K562 (cell line): Measurements from ENCODE around the gene ZNF574. TPM values are rescaled to one million over a fixed set of nuclear protein-coding genes. Genes with fewer than 3 reads are reported as not detected.

Source experiments
- ATAC-seq: fragments of 200-7000 bp; cut with Tn5 transposase; 3 replicates; pipeline ENCODE4 v1.9.1; 2020; ENCODE audit warnings: moderate library complexity
- BruUV-seq: library from RNA; stranded (reverse); fragments of 400-500 nt; replicated peaks from 2 replicates; lab custom pipeline; 2021; lab: Mats Ljungman, UMichigan
- CTCF ChIA-PET: fragments of 300-600 bp; formaldehyde crosslinking; extraction: SDS; loops from one replicate; lab custom pipeline; 2021; ENCODE audit warnings: low intra/inter-chr PET ratio; lab: Yijun Ruan, JAX
- POLR2A ChIA-PET: fragments of 300-600, 350-650 bp; sonication (Branson Sonifier 250); formaldehyde crosslinking; extraction: SDS; loops from one replicate; lab custom pipeline; 2021; ENCODE audit warnings: antibody characterized with exemption, inconsistent platforms; lab: Yijun Ruan, JAX
- DNase-seq, 4 experiments: peaks; one replicate each; pipeline versions ENCODE4 v3.0.0 to v3.0.0-alpha.2; 2011 to 2018; ENCODE audit warnings: low spot score in 3 of 4, mixed read lengths in 3 of 4; ENCODE audit errors: extremely low read depth in 1 of 4
- FAIRE-seq: peaks from 2 replicates; lab custom pipeline; 2011; peaks lifted over from hg19 to GRCh38; lab: Jason Lieb, UNC
- H2AFZ ChIP-seq: 2 replicates; pipeline ENCODE4 v1.6.0; 2011; ENCODE audit warnings: low read depth, low read length, control low read depth, inconsistent platforms
- H3K27ac ChIP-seq: fragments of 200-600 bp; 3 replicates; pipeline ENCODE4 v1.8.0; 2011; ENCODE audit warnings: low read depth, mild to moderate bottlenecking, control low read depth, inconsistent platforms, low read length, moderate library complexity, mixed read lengths; ENCODE audit errors: extremely low read depth
- H3K27me3 ChIP-seq, 2 experiments: fragments of 300-600 bp in 1 of 2; 2 replicates in 1 of 2; 3 replicates in 1 of 2; pipeline versions ENCODE4 v1.6.0 to v1.8.0; 2011; ENCODE audit warnings: inconsistent platforms in 2 of 2, low read length in 2 of 2, mild to moderate bottlenecking in 1 of 2, mixed read lengths in 1 of 2, moderate library complexity in 1 of 2; ENCODE audit not compliant: control insufficient read depth in 2 of 2, insufficient read depth in 2 of 2
- H3K36me3 ChIP-seq: fragments of 300-600 bp; 3 replicates; pipeline ENCODE4 v1.8.0; 2011; ENCODE audit warnings: mild to moderate bottlenecking, low read length, inconsistent platforms; ENCODE audit not compliant: control insufficient read depth, insufficient read depth
- H3K4me1 ChIP-seq, 2 experiments: fragments of 200-600 bp in 1 of 2; replicated peaks in 1 of 2; 2 replicates in 1 of 2; 3 replicates in 1 of 2; pipeline versions ENCODE4 v1.5.1 to v1.8.0; 2011; ENCODE audit warnings: inconsistent platforms in 2 of 2, low read length in 2 of 2, mild to moderate bottlenecking in 1 of 2, mixed read lengths in 1 of 2, moderate library complexity in 1 of 2; ENCODE audit not compliant: control insufficient read depth in 2 of 2, insufficient read depth in 2 of 2
- H3K4me2 ChIP-seq: 2 replicates; pipeline ENCODE4 v1.6.1; 2011; ENCODE audit warnings: low read length, control low read depth, inconsistent platforms, mixed read lengths; ENCODE audit not compliant: insufficient read depth
- H3K4me3 ChIP-seq: fragments of 200-600 bp; sonication (generic), shearing (Covaris generic); 2 replicates; pipeline ENCODE4 v1.5.1; 2016; ENCODE audit warnings: control low read depth, inconsistent platforms
- H3K79me2 ChIP-seq: fragments of 200-600 bp; 3 replicates; pipeline ENCODE4 v1.8.0; 2011; ENCODE audit warnings: low read length, inconsistent platforms; ENCODE audit not compliant: control insufficient read depth, insufficient read depth
- H3K9ac ChIP-seq, 2 experiments: 2 replicates each; pipeline versions ENCODE4 v1.6.0 to v1.6.1; 2011; ENCODE audit warnings: low read depth in 2 of 2, low read length in 2 of 2, control low read depth in 1 of 2, inconsistent platforms in 1 of 2, mild to moderate bottlenecking in 1 of 2, mixed read lengths in 1 of 2; ENCODE audit not compliant: insufficient read depth in 1 of 2
- H3K9me1 ChIP-seq: one replicate; pipeline ENCODE4 v1.6.0; 2011; ENCODE audit warnings: inconsistent platforms, mild to moderate bottlenecking, low read length, moderate library complexity; ENCODE audit not compliant: control insufficient read depth, insufficient read depth
- H3K9me3 ChIP-seq: replicated peaks from 2 replicates; pipeline ENCODE4 v1.5.1; 2011; ENCODE audit warnings: low read depth, low read length, inconsistent platforms; ENCODE audit not compliant: control insufficient read depth, insufficient read depth
- H4K20me1 ChIP-seq: replicated peaks from 2 replicates; pipeline ENCODE4 v1.6.1; 2011; ENCODE audit warnings: low read length, inconsistent platforms, mixed read lengths; ENCODE audit not compliant: control insufficient read depth, insufficient read depth
- ATF1 ChIP-seq, 2 experiments: fragments of 450-650 bp in 1 of 2; IDR thresholded peaks; 2 replicates each; pipeline ENCODE4 v1.6.1; 2016; ENCODE audit warnings: missing compliant biosample characterization in 1 of 2, missing genetic modification characterization in 1 of 2
- FOXJ3 ChIP-seq: sonication (generic); formaldehyde crosslinking; IDR thresholded peaks from 2 replicates; pipeline ENCODE4 v1.4.0; 2020; ENCODE audit warnings: mild to moderate bottlenecking, missing genetic modification reagents
- GATA2 ChIP-seq: sonication (generic); formaldehyde crosslinking; IDR thresholded peaks from 2 replicates; pipeline ENCODE4 v1.4.0; 2020; ENCODE audit warnings: mild to moderate bottlenecking, missing genetic modification reagents
- HDGF ChIP-seq: fragments of 450-650 bp; IDR thresholded peaks from 2 replicates; pipeline ENCODE4 v1.6.1; 2016
- IFI16 ChIP-seq: fragments of 250-450 bp; sonication (Bioruptor Pico); IDR thresholded peaks from 2 replicates; pipeline ENCODE4 v2.1.2; 2022; ENCODE audit warnings: mild to moderate bottlenecking, inconsistent platforms
- KDM5B ChIP-seq: fragments of 200-600 bp; sonication (generic); IDR thresholded peaks from 2 replicates; pipeline ENCODE4 v1.6.1; 2012; ENCODE audit warnings: low read depth, mild to moderate bottlenecking, moderate library complexity, low read length, control low read depth, inconsistent platforms; ENCODE audit not compliant: insufficient replicate concordance
- LARP7 ChIP-seq: fragments of 450-650 bp; IDR thresholded peaks from 2 replicates; pipeline ENCODE4 v1.6.1; 2016
- POLR2AphosphoS5 ChIP-seq: IDR thresholded peaks from 2 replicates; pipeline ENCODE4 v1.6.1; 2011; ENCODE audit warnings: mild to moderate bottlenecking, low read depth, low read length, moderate library complexity; ENCODE audit not compliant: control insufficient read depth, insufficient read depth
- RFX5 ChIP-seq: IDR thresholded peaks from 2 replicates; pipeline ENCODE4 v1.6.1; 2011; ENCODE audit warnings: low read depth, mild to moderate bottlenecking, improper control_type of control experiment, low read length
- SIRT6 ChIP-seq: IDR thresholded peaks from one replicate; pipeline ENCODE4 v1.6.1; 2012; ENCODE audit warnings: low read depth, mild to moderate bottlenecking, control low read depth, inconsistent platforms, low read length, moderate library complexity
- ZNF274 ChIP-seq: IDR thresholded peaks from 2 replicates; pipeline ENCODE4 v1.6.1; 2011; ENCODE audit warnings: low read depth, mild to moderate bottlenecking, low read length, moderate library complexity, borderline replicate concordance
- ZNF780A ChIP-seq: fragments of 250-450 bp; sonication (Bioruptor Pico); IDR thresholded peaks from 2 replicates; pipeline ENCODE4 v1.5.0; 2021; ENCODE audit warnings: mild to moderate bottlenecking
- WGBS: fragments of 100-300 bp; shearing (Covaris generic); methylation state at CpG from one replicate; pipeline ENCODE4 v1.1.6; 2016; ENCODE audit warnings: low coverage, mixed read lengths; ENCODE audit not compliant: insufficient coverage; ENCODE audit errors: missing lambda C conversion rate; 5-methylcytosine and 5-hydroxymethylcytosine counted together
- in situ Hi-C: fragments of 300-500 bp; cut with MboI; formaldehyde crosslinking; loops from 4 replicates; pipeline ENCODE4 v1.15.0; 2018; ENCODE audit warnings: inconsistent platforms, mixed read lengths
- intact Hi-C: fragments of 100-400 bp; cut with micrococcal nuclease; formaldehyde crosslinking; loops from 2 replicates; pipeline ENCODE4 v1.14.2; 2022
- polyA plus RNA-seq, 8 experiments: library from polyadenylated mRNA; depleted of rRNA in 4 of 8; stranded (reverse) in 5 of 8; unstranded in 3 of 8; fragments of >200 nt; fragmentation: Nextera tagmentation in 2 of 8; fragmentation: Illumina TruSeq in 1 of 8; extraction: Ambion mirVana in 2 of 8; extraction: Trizol in 1 of 8; gene quantifications; 2 replicates each; pipeline versions ENCODE4 v1.2.1 to v1.2.3, GENCODE V29; 2011 to 2014; ENCODE audit warnings: inconsistent platforms in 1 of 8, missing spikeins in 1 of 8
- total RNA-seq, 7 experiments: library from RNA; depleted of rRNA in 6 of 7; stranded (reverse); fragments of >200 nt in 6 of 7; fragmentation: Illumina TruSeq in 2 of 7; extraction: Trizol in 2 of 7; gene quantifications; 2 replicates each; pipeline versions ENCODE4 v1.2.1 to v1.2.3, GENCODE V29; 2011 to 2021; ENCODE audit warnings: low replicate concordance in 1 of 7
- TF ChIP-seq, protein P1 (sequence below): fragments of 250-450 bp; sonication (Bioruptor Pico); IDR thresholded peaks from 2 replicates; pipeline ENCODE4 v1.5.0; 2021
- TF ChIP-seq, protein P2 (sequence below): fragments of 450-650 bp; formaldehyde crosslinking; IDR thresholded peaks from 2 replicates; pipeline ENCODE4 v1.4.0; 2022; ENCODE audit warnings: mild to moderate bottlenecking, moderate library complexity
- TF ChIP-seq, protein P3 (sequence below): fragments of 450-650 bp; IDR thresholded peaks from 2 replicates; pipeline ENCODE4 v1.7.0; 2016; ENCODE audit warnings: borderline replicate concordance
- TF ChIP-seq, protein P4 (sequence below): sonication (generic); formaldehyde crosslinking; IDR thresholded peaks from 2 replicates; pipeline ENCODE4 v1.8.0; 2022; ENCODE audit warnings: mild to moderate bottlenecking, missing genetic modification reagents

Gene ZNF574
- total and polyA plus RNA-seq, 9 of the 15 experiments (the other 6 are each of a cell fraction or from before 2014, with no cell fraction given): 0.24 to 20.7 (median 8.4) TPM

DNA sequence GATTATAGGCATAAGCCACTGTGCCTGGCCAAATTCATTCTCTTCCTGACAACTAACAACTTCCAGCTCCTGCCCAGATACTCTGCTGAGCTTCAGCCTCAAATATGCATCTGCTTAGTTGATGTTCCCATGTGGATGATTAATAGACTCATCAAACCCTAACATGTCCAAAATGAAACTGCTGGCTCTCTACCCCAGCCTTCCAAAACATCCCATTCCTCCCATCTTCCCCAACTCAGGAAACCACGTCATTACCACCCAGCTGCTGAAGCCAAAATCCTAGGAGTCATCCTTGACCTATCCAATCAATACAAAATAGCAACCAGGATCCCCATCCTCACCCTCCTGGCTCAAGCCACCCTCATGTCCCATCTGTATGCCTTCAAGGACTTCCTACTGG lies 35.4 kb downstream of the ZNF574 start:
- WGBS: 0% methylated on average over 1 of the region's 1 CpG
- 0 out of 2 replicates have a peak, but pooled peaks cover 9% of the 10 kb centered on the region for H4K20me1 ChIP-seq
- H2AFZ ChIP-seq: no peak overlapping the region
- in situ Hi-C loops (loop anchor here (25.0 kb wide), 1 partner anchor 426 kb away; the partner anchor contains the start of gene CEACAM1), intact Hi-C loops (no loop called here)
- no peak overlapping the region for H3K4me2 ChIP-seq
- no peak overlapping the region for H3K9ac ChIP-seq
- H3K9me3 ChIP-seq: no peaks in the 10 kb centered on the region
- CTCF ChIA-PET: no interaction called here
- POLR2A ChIA-PET: interaction anchor here (0.7 to 0.9 kb wide), 3 partner anchors 34 to 304 kb away, joined by 3 read pairs; no protein-coding TSS in a partner anchor
- peaks cover 9 to 35% of the 10 kb centered on the region in 2 experiments for H3K27me3 ChIP-seq
- no peak overlapping the region for H3K4me3 ChIP-seq
- FAIRE-seq (no peak), DNase-seq (no peak), ATAC-seq (no peak)
- H3K27ac ChIP-seq: no peak overlapping the region
- H3K36me3 ChIP-seq: no peaks in the 10 kb centered on the region
- no peaks in the 10 kb centered on the region for H3K79me2 ChIP-seq
- no peak for TF ChIP-seq IFI16 (CRISPR knock-in tag)
- TF ChIP-seq HDGF: no peak
- no peak for TF ChIP-seq GATA2 (CRISPR knock-in tag)
- TF ChIP-seq LARP7: no peak
- no peak for TF ChIP-seq FOXJ3 (CRISPR knock-in tag)
- no peak for TF ChIP-seq ZNF274
- TF ChIP-seq, protein P1, sequence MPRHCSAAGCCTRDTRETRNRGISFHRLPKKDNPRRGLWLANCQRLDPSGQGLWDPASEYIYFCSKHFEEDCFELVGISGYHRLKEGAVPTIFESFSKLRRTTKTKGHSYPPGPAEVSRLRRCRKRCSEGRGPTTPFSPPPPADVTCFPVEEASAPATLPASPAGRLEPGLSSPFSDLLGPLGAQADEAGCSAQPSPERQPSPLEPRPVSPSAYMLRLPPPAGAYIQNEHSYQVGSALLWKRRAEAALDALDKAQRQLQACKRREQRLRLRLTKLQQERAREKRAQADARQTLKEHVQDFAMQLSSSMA: no peak
- TF ChIP-seq KDM5B: no peak
- no peak for TF ChIP-seq RFX5
- no peak for TF ChIP-seq POLR2AphosphoS5
- TF ChIP-seq SIRT6: no peak
- no peak for TF ChIP-seq ATF1 (CRISPR knock-in tag; IDR thresholded peaks at IDR 0.05)
- no peak for TF ChIP-seq ATF1 (tag; IDR thresholded peaks at IDR 0.05)
- TF ChIP-seq, protein P2, sequence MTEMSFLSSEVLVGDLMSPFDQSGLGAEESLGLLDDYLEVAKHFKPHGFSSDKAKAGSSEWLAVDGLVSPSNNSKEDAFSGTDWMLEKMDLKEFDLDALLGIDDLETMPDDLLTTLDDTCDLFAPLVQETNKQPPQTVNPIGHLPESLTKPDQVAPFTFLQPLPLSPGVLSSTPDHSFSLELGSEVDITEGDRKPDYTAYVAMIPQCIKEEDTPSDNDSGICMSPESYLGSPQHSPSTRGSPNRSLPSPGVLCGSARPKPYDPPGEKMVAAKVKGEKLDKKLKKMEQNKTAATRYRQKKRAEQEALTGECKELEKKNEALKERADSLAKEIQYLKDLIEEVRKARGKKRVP (CRISPR knock-in tag): no peak
- TF ChIP-seq ZNF780A (CRISPR knock-in tag): no peak
- TF ChIP-seq, protein P3, sequence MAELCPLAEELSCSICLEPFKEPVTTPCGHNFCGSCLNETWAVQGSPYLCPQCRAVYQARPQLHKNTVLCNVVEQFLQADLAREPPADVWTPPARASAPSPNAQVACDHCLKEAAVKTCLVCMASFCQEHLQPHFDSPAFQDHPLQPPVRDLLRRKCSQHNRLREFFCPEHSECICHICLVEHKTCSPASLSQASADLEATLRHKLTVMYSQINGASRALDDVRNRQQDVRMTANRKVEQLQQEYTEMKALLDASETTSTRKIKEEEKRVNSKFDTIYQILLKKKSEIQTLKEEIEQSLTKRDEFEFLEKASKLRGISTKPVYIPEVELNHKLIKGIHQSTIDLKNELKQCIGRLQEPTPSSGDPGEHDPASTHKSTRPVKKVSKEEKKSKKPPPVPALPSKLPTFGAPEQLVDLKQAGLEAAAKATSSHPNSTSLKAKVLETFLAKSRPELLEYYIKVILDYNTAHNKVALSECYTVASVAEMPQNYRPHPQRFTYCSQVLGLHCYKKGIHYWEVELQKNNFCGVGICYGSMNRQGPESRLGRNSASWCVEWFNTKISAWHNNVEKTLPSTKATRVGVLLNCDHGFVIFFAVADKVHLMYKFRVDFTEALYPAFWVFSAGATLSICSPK: no peak
- TF ChIP-seq, protein P4, sequence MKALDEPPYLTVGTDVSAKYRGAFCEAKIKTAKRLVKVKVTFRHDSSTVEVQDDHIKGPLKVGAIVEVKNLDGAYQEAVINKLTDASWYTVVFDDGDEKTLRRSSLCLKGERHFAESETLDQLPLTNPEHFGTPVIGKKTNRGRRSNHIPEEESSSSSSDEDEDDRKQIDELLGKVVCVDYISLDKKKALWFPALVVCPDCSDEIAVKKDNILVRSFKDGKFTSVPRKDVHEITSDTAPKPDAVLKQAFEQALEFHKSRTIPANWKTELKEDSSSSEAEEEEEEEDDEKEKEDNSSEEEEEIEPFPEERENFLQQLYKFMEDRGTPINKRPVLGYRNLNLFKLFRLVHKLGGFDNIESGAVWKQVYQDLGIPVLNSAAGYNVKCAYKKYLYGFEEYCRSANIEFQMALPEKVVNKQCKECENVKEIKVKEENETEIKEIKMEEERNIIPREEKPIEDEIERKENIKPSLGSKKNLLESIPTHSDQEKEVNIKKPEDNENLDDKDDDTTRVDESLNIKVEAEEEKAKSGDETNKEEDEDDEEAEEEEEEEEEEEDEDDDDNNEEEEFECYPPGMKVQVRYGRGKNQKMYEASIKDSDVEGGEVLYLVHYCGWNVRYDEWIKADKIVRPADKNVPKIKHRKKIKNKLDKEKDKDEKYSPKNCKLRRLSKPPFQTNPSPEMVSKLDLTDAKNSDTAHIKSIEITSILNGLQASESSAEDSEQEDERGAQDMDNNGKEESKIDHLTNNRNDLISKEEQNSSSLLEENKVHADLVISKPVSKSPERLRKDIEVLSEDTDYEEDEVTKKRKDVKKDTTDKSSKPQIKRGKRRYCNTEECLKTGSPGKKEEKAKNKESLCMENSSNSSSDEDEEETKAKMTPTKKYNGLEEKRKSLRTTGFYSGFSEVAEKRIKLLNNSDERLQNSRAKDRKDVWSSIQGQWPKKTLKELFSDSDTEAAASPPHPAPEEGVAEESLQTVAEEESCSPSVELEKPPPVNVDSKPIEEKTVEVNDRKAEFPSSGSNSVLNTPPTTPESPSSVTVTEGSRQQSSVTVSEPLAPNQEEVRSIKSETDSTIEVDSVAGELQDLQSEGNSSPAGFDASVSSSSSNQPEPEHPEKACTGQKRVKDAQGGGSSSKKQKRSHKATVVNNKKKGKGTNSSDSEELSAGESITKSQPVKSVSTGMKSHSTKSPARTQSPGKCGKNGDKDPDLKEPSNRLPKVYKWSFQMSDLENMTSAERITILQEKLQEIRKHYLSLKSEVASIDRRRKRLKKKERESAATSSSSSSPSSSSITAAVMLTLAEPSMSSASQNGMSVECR (CRISPR knock-in tag): no peak
- no peaks in the 10 kb centered on the region for H3K9me1 ChIP-seq
- no TSS peak for BruUV-seq
- H3K4me1 ChIP-seq: peaks cover 0 to 5% of the 10 kb centered on the region in 2 experiments; a peak in 2 of 5 replicates
